ENCODE data around the gene NALF2. TPM values are rescaled to one million over a fixed set of nuclear protein-coding genes. Genes with fewer than 3 reads are reported as not detected.

Gene NALF2
- total and polyA plus RNA-seq, 2 donors (not counting 1 experiment from before 2014, with no cell fraction given): not detected

DNA sequence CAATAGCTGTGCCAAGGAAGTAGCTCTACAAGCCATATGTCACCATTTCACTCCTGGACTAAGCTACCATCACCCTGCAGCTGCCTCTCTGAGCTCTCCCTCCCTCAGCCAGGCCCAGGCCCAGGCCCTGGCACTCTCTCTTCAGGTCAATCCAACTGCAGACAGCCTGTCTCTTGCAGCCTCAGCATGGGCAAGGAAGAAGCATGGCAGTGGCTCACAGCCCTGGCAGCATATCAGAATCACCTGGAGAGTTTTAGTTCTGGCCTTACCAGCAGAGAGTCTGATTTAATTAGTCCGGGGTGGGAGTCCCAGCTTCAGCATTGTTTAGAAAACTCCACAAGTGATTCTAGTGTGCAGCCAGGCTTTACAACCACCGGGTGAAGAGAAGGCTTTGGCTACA, 31.5 kb downstream of the NALF2 start:
- Histone ChIP-seq H3K27ac (ENCODE audit: low read length in 2 of 2) (no peak overlapping the region), H3K9ac (ENCODE audit: low read length) (no peak overlapping the region), H4K20me1 (ENCODE audit: control insufficient read depth, insufficient read depth, low read length, poor library complexity, severe bottlenecking) (no peaks in the 10 kb centered on the region), H2AFZ (ENCODE audit: insufficient read depth, low read depth, low read length, poor library complexity, severe bottlenecking) (no peak overlapping the region), H3K4me3 (ENCODE audit: control extremely low read depth in 1 of 5, extremely low read depth in 1 of 5, insufficient read depth in 1 of 5, low read depth in 2 of 5, low read length in 4 of 5) (no peak overlapping the region), H3K4me1 (ENCODE audit: control insufficient read depth in 2 of 2, insufficient read depth in 2 of 2, low read length in 2 of 2) (peaks cover 17 to 18% of the 10 kb centered on the region in 2 donors), H3K79me2 (ENCODE audit: control insufficient read depth, insufficient read depth, low read length) (no peaks in the 10 kb centered on the region), H3K9me3 (ENCODE audit: control extremely low read depth in 1 of 3, control insufficient read depth in 2 of 3, insufficient read depth in 1 of 3, low read length in 2 of 3) (no peaks in the 10 kb centered on the region), H3K27me3 (replicated peaks in 1 of 4; ENCODE audit: control extremely low read depth in 1 of 4, control insufficient read depth in 3 of 4, insufficient read depth in 4 of 4, low read length in 3 of 4) (no peaks in the 10 kb centered on the region), H3K4me2 (replicated peaks; ENCODE audit: low read depth, low read length, poor library complexity, severe bottlenecking) (no peak overlapping the region), H3K36me3 (replicated peaks in 1 of 2; ENCODE audit: control extremely low read depth in 1 of 2, control insufficient read depth in 1 of 2, extremely low read depth in 1 of 2, insufficient read depth in 2 of 2, low read length in 1 of 2) (no peaks in the 10 kb centered on the region)
- Mint-ChIP-seq H3K4me3 (no peak overlapping the region), H3K27me3 (peaks cover 6% of the 10 kb centered on the region), H3K27ac (no peak overlapping the region), H3K9me3 (ENCODE audit: insufficient read depth) (no peaks in the 10 kb centered on the region), H3K4me1 (peaks cover 18% of the 10 kb centered on the region)
- ATAC-seq (ENCODE audit: low read depth) (no peak), DNase-seq (no peak)
- ChIA-PET POLR2A (no interaction called here), CTCF (interaction anchor here (2.8 kb wide), 1 partner anchor 561 kb away, joined by 14 read pairs; no protein-coding TSS in a partner anchor)
- WGBS (ENCODE audit: insufficient coverage): 82% methylated on average over 2 of the region's 2 CpGs
- TF ChIP-seq EZH2 (IDR thresholded peaks at IDR 0.05; ENCODE audit: borderline replicate concordance, insufficient read depth, low read depth, low read length, poor library complexity, severe bottlenecking): no peak
- TF ChIP-seq, protein P1, sequence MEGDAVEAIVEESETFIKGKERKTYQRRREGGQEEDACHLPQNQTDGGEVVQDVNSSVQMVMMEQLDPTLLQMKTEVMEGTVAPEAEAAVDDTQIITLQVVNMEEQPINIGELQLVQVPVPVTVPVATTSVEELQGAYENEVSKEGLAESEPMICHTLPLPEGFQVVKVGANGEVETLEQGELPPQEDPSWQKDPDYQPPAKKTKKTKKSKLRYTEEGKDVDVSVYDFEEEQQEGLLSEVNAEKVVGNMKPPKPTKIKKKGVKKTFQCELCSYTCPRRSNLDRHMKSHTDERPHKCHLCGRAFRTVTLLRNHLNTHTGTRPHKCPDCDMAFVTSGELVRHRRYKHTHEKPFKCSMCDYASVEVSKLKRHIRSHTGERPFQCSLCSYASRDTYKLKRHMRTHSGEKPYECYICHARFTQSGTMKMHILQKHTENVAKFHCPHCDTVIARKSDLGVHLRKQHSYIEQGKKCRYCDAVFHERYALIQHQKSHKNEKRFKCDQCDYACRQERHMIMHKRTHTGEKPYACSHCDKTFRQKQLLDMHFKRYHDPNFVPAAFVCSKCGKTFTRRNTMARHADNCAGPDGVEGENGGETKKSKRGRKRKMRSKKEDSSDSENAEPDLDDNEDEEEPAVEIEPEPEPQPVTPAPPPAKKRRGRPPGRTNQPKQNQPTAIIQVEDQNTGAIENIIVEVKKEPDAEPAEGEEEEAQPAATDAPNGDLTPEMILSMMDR (IDR thresholded peaks at IDR 0.05): no peak
- intact Hi-C loops (cut with micrococcal nuclease): loop anchor here (5.0 kb wide), 1 partner anchor 497 kb away; no protein-coding TSS in a partner anchor

DNA sequence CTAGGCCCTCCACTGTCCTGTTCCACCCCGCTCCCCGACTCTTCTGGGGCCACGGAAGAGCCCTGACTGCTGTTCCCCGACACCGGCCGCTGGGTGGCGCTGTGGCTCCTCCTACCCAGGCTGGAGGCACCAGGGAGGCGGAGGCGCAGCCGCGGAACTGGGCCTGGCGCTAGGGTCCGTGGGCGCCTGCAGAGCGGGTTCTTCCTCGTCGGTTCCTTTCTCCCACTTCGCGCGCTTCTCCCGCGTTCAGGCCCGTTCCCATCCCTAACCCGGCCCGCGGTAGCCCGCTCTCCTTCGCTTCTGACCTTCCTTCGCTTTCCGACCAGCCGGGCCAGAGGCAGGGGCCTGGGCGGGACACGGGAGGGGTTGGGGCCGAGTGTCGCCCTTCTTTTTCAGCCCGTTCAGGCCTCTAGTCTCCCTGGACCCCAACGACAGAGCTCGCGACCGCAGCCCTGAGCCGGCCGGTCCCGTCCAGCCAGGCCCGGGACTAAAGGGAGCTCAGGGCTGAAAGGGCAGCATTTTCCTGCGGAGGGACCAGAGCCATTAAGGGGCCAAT, 34.3 kb downstream of the NALF2 start:
- no peak overlapping the region for H3K9ac ChIP-seq (ENCODE audit: low read length)
- DNase-seq: peak; percentile 72
- no peak overlapping the region for H3K27ac ChIP-seq (ENCODE audit: low read length in 2 of 2)
- H4K20me1 ChIP-seq (ENCODE audit: control insufficient read depth, insufficient read depth, low read length, poor library complexity, severe bottlenecking): no peaks in the 10 kb centered on the region
- no peaks in the 10 kb centered on the region for H3K79me2 ChIP-seq (ENCODE audit: control insufficient read depth, insufficient read depth, low read length)
- peaks cover 17 to 18% of the 10 kb centered on the region in 2 donors for H3K4me1 ChIP-seq (ENCODE audit: control insufficient read depth in 2 of 2, insufficient read depth in 2 of 2, low read length in 2 of 2)
- H2AFZ ChIP-seq (ENCODE audit: insufficient read depth, low read depth, low read length, poor library complexity, severe bottlenecking): peak overlapping the region; percentile 65
- no peaks in the 10 kb centered on the region for H3K9me3 ChIP-seq (ENCODE audit: control extremely low read depth in 1 of 3, control insufficient read depth in 2 of 3, insufficient read depth in 1 of 3, low read length in 2 of 3)
- no peak overlapping the region for H3K27ac Mint-ChIP-seq
- intact Hi-C loops (cut with micrococcal nuclease): loop anchor here (2.0 to 5.0 kb wide), 2 partner anchors 80 to 494 kb away; no protein-coding TSS in a partner anchor
- peak overlapping the region; percentile 70 for H3K4me2 ChIP-seq (replicated peaks; ENCODE audit: low read depth, low read length, poor library complexity, severe bottlenecking)
- ChIA-PET CTCF (interaction anchor here (1.1 to 4.1 kb wide), 4 partner anchors 14 to 558 kb away, joined by 3 to 15 read pairs (median 7); no protein-coding TSS in a partner anchor), POLR2A (no interaction called here)
- peaks cover 6% of the 10 kb centered on the region for H3K27me3 Mint-ChIP-seq
- H3K27me3 ChIP-seq (replicated peaks in 1 of 4; ENCODE audit: control extremely low read depth in 1 of 4, control insufficient read depth in 3 of 4, insufficient read depth in 4 of 4, low read length in 3 of 4): no peaks in the 10 kb centered on the region
- peak; percentile 89 for ATAC-seq (ENCODE audit: low read depth)
- H3K36me3 ChIP-seq (replicated peaks in 1 of 2; ENCODE audit: control extremely low read depth in 1 of 2, control insufficient read depth in 1 of 2, extremely low read depth in 1 of 2, insufficient read depth in 2 of 2, low read length in 1 of 2): no peaks in the 10 kb centered on the region
- TF ChIP-seq, protein P1 (IDR thresholded peaks at IDR 0.05): peak; percentile 65
- TF ChIP-seq EZH2 (IDR thresholded peaks at IDR 0.05; ENCODE audit: borderline replicate concordance, insufficient read depth, low read depth, low read length, poor library complexity, severe bottlenecking): no peak
- H3K9me3 Mint-ChIP-seq (ENCODE audit: insufficient read depth): no peaks in the 10 kb centered on the region
- H3K4me3 Mint-ChIP-seq: peak overlapping the region; percentile 64
- 11% methylated on average over 28 of the region's 45 CpGs for WGBS (ENCODE audit: insufficient coverage)
- H3K4me3 ChIP-seq (ENCODE audit: control extremely low read depth in 1 of 5, extremely low read depth in 1 of 5, insufficient read depth in 1 of 5, low read depth in 2 of 5, low read length in 4 of 5): peak overlapping the region in 3 of 5 experiments; percentile 16 to 44 (median 21)
- H3K4me1 Mint-ChIP-seq: peaks cover 19% of the 10 kb centered on the region
